ENCODE data around the gene TDRD6. TPM values are rescaled to one million over a fixed set of nuclear protein-coding genes. Genes with fewer than 3 reads are reported as not detected.

TDRD6 gene
- total RNA-seq, 1 experiment from 2014 or later: 0.10 TPM

DNA sequence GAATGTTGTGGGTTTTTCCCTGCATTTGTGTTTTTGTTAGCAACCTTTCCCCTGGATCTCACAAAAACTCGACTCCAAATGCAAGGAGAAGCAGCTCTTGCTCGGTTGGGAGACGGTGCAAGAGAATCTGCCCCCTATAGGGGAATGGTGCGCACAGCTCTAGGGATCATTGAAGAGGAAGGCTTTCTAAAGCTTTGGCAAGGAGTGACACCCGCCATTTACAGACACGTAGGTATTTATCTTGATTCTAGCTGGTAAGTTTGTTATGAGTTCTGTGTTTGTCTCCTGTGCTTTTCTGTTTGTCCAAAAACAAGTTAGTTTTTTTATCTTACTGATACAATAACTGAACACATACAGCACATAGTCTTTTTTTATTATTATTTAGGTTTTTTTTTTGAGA is 31.9 kb upstream of the TDRD6 start:
- H3K9me3 ChIP-seq (replicated peaks): no peaks in the 10 kb centered on the region
- 0 out of 2 replicates have a peak, but pooled peaks cover 3% of the 10 kb centered on the region for H3K4me1 ChIP-seq
- no peaks in the 10 kb centered on the region for H3K27me3 ChIP-seq
- DNase-seq: peak; percentile 3 to 4
- H3K36me3 ChIP-seq: no peaks in the 10 kb centered on the region
- no peak overlapping the region for H3K27ac ChIP-seq
- H3K4me3 ChIP-seq: no peak overlapping the region

- DNase-seq: no peak
- Histone ChIP-seq H3K9me3 (replicated peaks) (no peaks in the 10 kb centered on the region), H3K4me1 (no peaks in the 10 kb centered on the region), H3K36me3 (no peaks in the 10 kb centered on the region), H3K27ac (no peak overlapping the region), H3K4me3 (no peak overlapping the region), H3K27me3 (no peaks in the 10 kb centered on the region)
Measured at GRCh38 chr6:46657642-46658041, 30.0 kb upstream of the TDRD6 start.

DNA sequence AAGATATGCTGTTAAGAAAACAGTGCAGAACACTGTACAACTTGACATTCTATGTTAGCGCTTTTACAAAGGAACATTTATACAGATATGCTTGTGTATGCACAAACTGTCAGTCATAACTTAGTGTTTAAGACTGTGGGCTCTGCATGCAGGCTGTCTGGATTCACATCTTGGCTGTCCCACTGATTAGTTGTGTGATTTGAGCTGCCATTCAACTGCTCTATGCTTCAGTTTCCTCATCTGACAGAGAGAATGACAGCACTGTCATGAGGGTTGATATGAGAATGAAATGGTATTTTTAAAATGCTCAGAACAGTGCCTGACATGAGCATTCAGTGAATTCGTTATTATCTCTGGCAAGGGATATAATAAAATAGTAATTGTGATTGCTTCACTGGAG is 26.2 kb upstream of the TDRD6 start:
- Histone ChIP-seq H3K9me3 (replicated peaks) (no peaks in the 10 kb centered on the region), H3K4me3 (no peak overlapping the region)

GRCh38 chr6:46667377-46667776 is 20.3 kb upstream of the TDRD6 start:
- Histone ChIP-seq H3K4me3 (no peak overlapping the region), H3K36me3 (no peaks in the 10 kb centered on the region), H3K27me3 (no peaks in the 10 kb centered on the region), H3K27ac (no peak overlapping the region), H3K9me3 (replicated peaks) (no peaks in the 10 kb centered on the region), H3K4me1 (no peaks in the 10 kb centered on the region)
- DNase-seq: no peak

More for the DNA sequence above, 26.2 kb upstream of the TDRD6 start:
- Histone ChIP-seq H3K4me1 (no peaks in the 10 kb centered on the region), H3K27me3 (no peaks in the 10 kb centered on the region), H3K36me3 (no peaks in the 10 kb centered on the region), H3K27ac (no peak overlapping the region)
- DNase-seq: no peak

DNA sequence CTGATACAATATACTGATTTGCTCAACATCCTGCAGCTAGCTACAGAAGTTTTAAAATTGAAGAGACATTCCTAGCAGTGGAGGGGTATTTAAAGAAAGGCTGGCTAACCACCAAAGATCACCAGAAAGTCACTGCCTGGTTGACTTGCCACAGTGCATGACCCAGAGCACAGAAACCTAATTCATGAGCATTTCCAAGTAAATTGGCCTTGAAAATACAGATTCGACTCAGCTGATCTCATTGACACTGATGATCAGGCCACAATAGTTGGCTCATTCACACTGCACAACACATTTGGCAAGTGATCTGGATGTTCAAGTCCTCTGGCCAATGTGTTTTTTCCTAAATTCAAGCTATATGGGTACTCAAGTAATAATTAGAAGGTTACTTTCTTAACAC is 13.3 kb upstream of the TDRD6 start:
- H3K9me3 ChIP-seq (replicated peaks): no peaks in the 10 kb centered on the region
- H3K4me3 ChIP-seq: no peak overlapping the region
- no peaks in the 10 kb centered on the region for H3K27me3 ChIP-seq
- DNase-seq: no peak
- no peak overlapping the region for H3K27ac ChIP-seq
- H3K4me1 ChIP-seq: no peaks in the 10 kb centered on the region
- H3K36me3 ChIP-seq: no peaks in the 10 kb centered on the region

- Histone ChIP-seq H3K4me3 (no peak overlapping the region), H3K36me3 (no peaks in the 10 kb centered on the region), H3K9me3 (replicated peaks) (no peaks in the 10 kb centered on the region), H3K27me3 (no peaks in the 10 kb centered on the region), H3K27ac (no peak overlapping the region), H3K4me1 (no peaks in the 10 kb centered on the region)
- no peak for DNase-seq
Measured at GRCh38 chr6:46676604-46677313, 10.9 kb upstream of the TDRD6 start.

DNA sequence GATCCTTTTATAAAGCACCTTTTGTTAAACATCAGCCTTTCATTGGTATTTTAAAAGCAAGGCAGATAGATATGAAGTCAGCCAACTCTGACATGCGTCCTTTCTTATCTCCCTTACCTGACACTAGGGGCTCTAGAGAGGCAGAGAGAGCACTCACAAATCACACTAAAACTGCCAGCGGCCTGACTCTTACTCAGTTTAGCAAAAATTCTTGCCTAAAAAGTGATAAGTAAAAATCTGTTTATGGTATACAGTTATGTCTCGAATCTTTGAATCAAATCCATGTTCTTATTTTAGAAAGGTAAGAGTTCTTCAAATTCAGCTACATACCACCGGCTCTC is 10.4 kb upstream of the TDRD6 start:
- peak in 1 of 2 experiments; percentile 5 for DNase-seq
- H3K4me3 ChIP-seq: no peak overlapping the region
- H3K36me3 ChIP-seq: no peaks in the 10 kb centered on the region

GRCh38 chr6:46684771-46685170 is 2.9 kb upstream of the TDRD6 start:
- Histone ChIP-seq H3K4me1 (peaks cover 5% of the 10 kb centered on the region), H3K27me3 (no peaks in the 10 kb centered on the region), H3K4me3 (no peak overlapping the region), H3K9me3 (replicated peaks) (no peaks in the 10 kb centered on the region), H3K36me3 (no peaks in the 10 kb centered on the region), H3K27ac (no peak overlapping the region)
- no peak for DNase-seq

More for the DNA sequence above, 10.4 kb upstream of the TDRD6 start:
- no peaks in the 10 kb centered on the region for H3K4me1 ChIP-seq
- no peak overlapping the region for H3K27ac ChIP-seq
- H3K9me3 ChIP-seq (replicated peaks): no peaks in the 10 kb centered on the region
- no peaks in the 10 kb centered on the region for H3K27me3 ChIP-seq

GRCh38 chr6:46688117-46688965 is 656 bp downstream of the TDRD6 start:
- H3K27ac ChIP-seq: no peak overlapping the region
- no peaks in the 10 kb centered on the region for H3K36me3 ChIP-seq
- H3K4me1 ChIP-seq: peaks cover 13% of the 10 kb centered on the region
- no peak for DNase-seq
- no peaks in the 10 kb centered on the region for H3K9me3 ChIP-seq (replicated peaks)
- H3K4me3 ChIP-seq: no peak overlapping the region
- 0 out of 2 replicates have a peak, but pooled peaks cover 3% of the 10 kb centered on the region for H3K27me3 ChIP-seq

GRCh38 chr6:46688966-46689335 is 1.3 kb downstream of the TDRD6 start:
- DNase-seq: no peak
- peaks cover 13% of the 10 kb centered on the region for H3K4me1 ChIP-seq
- H3K36me3 ChIP-seq: no peaks in the 10 kb centered on the region
- no peaks in the 10 kb centered on the region for H3K9me3 ChIP-seq (replicated peaks)
- H3K4me3 ChIP-seq: no peak overlapping the region
- no peak overlapping the region for H3K27ac ChIP-seq
- 0 out of 2 replicates have a peak, but pooled peaks cover 3% of the 10 kb centered on the region for H3K27me3 ChIP-seq

DNA sequence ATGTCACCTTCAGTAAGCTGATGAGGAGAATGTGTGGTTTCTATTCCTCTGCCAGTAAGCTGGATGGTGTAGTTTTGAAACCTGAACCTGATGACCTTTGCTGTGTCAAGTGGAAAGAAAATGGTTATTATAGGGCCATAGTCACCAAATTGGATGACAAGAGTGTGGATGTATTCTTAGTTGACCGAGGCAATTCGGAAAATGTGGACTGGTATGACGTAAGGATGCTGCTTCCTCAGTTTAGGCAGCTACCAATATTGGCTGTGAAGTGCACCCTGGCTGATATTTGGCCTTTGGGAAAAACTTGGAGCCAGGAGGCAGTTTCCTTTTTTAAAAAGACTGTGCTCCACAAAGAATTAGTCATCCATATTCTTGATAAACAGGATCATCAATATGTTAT is 2.0 kb downstream of the TDRD6 start:
- Histone ChIP-seq H3K36me3 (no peaks in the 10 kb centered on the region), H3K4me1 (peaks cover 13% of the 10 kb centered on the region), H3K27me3 (0 out of 2 replicates have a peak, but pooled peaks cover 3% of the 10 kb centered on the region), H3K9me3 (replicated peaks) (no peaks in the 10 kb centered on the region), H3K27ac (no peak overlapping the region), H3K4me3 (no peak overlapping the region)
- DNase-seq: no peak

DNA sequence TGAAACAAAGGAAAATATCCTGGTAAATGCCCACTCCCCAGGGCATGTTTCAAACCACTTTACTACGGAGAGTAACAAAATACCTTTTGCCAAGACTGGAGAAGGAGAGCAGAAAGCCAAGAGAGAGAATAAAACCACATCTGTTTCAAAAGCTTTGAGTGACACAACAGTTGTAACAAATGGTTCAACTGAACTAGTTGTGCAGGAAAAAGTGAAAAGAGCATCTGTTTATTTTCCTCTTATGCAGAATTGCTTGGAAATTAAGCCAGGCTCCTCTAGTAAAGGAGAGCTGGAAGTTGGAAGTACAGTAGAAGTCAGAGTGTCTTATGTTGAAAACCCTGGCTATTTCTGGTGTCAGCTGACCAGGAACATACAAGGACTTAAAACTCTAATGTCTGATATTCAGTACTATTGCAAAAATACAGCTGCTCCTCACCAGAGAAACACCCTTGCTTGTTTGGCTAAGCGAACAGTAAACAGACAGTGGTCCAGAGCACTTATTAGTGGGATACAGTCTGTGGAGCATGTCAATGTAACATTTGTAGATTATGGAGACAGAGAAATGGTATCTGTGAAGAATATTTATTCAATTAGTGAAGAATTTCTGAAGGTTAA is 2.6 kb downstream of the TDRD6 start:
- peaks cover 13% of the 10 kb centered on the region for H3K4me1 ChIP-seq
- no peaks in the 10 kb centered on the region for H3K36me3 ChIP-seq
- no peaks in the 10 kb centered on the region for H3K9me3 ChIP-seq (replicated peaks)
- no peak overlapping the region for H3K27ac ChIP-seq
- H3K27me3 ChIP-seq: 0 out of 2 replicates have a peak, but pooled peaks cover 3% of the 10 kb centered on the region
- peak in 1 of 2 experiments; percentile 46 for DNase-seq
- H3K4me3 ChIP-seq: no peak overlapping the region

DNA sequence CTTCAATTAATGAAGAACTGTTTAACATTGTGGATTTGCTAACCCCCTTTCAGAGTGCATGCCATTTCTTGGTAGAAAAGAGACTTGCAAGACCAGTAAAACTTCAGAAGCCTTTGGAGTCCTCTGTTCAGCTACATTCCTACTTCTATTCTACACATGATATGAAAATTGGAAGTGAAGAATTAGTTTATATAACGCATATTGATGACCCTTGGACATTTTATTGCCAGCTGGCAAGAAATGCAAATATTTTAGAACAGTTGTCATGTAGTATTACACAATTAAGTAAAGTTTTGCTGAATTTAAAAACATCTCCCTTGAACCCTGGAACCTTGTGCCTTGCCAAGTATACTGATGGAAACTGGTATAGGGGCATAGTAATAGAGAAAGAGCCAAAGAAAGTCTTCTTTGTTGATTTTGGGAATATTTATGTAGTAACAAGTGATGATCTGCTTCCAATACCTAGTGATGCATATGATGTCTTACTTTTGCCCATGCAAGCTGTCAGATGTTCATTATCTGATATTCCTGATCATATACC is 3.3 kb downstream of the TDRD6 start:
- Histone ChIP-seq H3K36me3 (no peaks in the 10 kb centered on the region), H3K27ac (no peak overlapping the region), H3K4me1 (peaks cover 13% of the 10 kb centered on the region), H3K4me3 (no peak overlapping the region), H3K27me3 (0 out of 2 replicates have a peak, but pooled peaks cover 3% of the 10 kb centered on the region), H3K9me3 (replicated peaks) (no peaks in the 10 kb centered on the region)
- no peak for DNase-seq

GRCh38 chr6:46699970-46700369 is 12.3 kb downstream of the TDRD6 start:
- Histone ChIP-seq H3K27ac (no peak overlapping the region), H3K27me3 (no peaks in the 10 kb centered on the region), H3K4me1 (no peaks in the 10 kb centered on the region), H3K4me3 (no peak overlapping the region), H3K36me3 (no peaks in the 10 kb centered on the region), H3K9me3 (replicated peaks) (no peaks in the 10 kb centered on the region)
- DNase-seq: no peak

DNA sequence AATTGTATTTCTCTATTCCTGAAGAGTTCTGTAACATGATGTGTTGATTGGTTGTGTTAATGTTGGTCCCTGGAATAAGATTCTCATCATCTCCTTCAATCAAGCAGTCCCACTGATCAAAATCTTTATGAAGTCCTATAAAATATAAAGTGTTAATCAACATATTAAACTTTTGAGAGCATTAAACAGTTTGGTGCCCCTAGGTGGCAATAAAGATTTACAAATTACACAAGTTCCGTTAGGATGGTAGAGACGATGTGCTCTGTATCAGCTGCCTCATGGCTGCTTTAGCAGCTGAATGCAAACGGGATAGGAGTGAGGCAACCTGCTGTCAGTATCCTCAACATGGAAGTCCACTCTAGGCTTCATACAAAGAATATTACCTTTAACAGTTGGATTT is 16.9 kb downstream of the TDRD6 start:
- H3K4me1 ChIP-seq: no peaks in the 10 kb centered on the region

More for the DNA sequence above, 16.9 kb downstream of the TDRD6 start:
- peak in 1 of 2 experiments; percentile 10 for DNase-seq
- Histone ChIP-seq H3K4me3 (no peak overlapping the region), H3K9me3 (replicated peaks) (no peaks in the 10 kb centered on the region), H3K27me3 (no peaks in the 10 kb centered on the region), H3K27ac (no peak overlapping the region), H3K36me3 (no peaks in the 10 kb centered on the region)

Data from SJCRH30 (cell line).